ENCODE data around the gene CCSER2.
"Not testable (repeated sequence)": the region's sequence is repeated elsewhere in the genome, so short reads cannot be mapped to it uniquely, and the experiment has no call there.

Gene CCSER2

DNA sequence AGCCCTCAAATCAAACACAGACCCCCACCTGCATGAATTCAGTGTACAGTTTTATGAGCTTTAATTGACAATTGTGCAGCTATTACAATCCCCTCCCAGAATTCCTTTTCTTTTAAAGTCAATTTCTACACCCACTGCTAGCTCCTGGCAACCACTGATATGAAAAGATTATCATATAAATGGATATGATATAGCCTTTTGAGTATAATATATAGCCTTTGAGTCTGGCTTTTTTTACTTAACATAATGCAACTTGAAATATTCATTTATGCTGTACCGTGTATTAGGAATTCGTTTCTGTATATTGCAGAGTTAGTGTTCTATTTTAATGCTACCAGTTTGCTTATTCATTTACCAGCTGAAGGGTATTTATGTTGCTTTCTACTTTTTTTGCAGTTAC is 127.7 kb downstream of the CCSER2 start:
- no peak for DNase-seq

DNA sequence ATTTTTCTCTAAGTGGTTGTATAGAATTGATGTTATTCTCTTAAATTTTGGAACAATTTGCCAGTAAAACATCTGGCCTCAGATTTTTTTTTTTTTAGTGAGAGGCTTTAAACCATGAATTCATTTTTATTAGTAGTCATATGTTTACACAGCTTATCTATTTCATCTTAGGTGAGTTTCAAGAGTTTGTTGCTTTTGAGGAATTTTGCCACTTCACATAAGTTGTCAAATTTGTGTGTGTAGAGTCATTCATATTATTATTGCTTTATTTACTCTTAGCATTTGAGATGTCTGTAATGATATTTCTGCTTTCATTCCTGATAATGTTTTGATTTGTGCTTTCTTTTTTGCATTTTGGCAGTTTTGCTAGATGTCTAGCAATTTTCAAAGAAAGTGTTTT is 132.1 kb downstream of the CCSER2 start:
- DNase-seq: no peak

DNA sequence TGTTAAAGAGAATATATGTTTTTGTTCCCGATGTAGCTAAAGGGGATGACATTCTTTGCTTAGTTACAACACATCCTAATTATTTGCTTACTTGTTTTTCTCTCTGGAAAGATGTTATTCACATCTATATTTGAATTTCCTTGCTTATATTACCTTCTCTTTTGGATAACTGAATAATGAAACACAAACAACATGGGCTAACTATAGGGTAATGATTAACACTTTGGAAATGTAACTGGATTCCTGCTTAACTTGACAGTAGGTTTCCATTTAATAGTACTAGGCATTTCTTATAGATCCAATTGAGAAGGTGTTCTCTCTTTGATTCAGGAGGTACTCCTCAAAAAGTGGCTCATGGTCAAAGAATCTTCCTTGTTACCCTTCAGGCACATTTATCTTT is 141.1 kb downstream of the CCSER2 start:
- no peak for DNase-seq

DNA sequence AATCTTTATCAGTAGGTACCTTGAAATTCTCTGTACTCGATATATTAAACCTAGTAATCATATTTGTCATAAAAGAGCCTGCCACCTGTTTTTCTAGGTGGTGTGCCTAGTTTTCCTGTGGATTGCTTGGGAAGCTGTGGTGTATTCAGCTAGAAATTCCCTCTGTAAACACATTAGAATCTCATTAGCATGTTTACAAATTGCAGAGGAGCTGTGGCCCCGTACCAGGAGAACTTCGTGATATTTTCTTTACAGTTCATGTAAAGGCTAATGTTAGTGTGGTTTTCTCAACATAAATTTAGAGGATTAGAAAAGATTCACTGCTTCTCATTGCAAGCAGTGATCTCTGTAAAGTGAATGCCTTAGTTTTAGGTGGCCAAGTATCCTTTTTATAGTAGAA is 144.7 kb downstream of the CCSER2 start:
- DNase-seq: no peak

DNA sequence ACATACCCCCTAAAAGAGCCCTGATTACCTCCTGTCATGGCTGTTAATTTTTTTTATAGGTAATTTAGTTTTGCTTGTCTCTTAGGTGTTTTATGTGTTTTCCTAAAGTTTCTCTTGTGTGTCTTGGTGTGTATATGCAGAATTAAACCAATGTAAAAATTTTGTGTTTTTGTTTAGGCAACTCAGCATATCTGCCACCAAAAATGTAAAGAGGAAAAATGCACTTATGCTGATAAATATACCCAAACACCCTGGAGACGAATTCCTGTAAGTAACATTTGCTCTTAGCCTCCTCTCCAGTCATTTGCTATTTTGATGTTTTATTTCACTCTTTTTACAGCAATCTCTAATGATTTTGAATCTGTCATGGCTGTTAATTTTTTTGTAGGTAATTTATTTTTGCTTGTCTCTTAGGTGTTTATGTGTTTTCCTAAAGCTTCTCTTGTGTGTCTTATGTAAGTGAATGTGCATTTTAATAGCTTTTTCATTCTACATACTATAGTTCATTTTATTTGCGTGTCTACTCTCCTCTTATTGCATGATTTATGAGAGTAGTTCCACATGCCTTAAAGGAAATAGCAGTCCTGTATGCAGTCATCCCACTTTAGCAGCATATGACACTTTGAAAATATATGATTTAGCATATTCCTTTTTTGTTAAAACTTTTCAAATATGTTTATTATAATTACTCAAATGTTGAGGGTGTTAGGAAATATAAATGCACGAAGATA is 149.2 kb downstream of the CCSER2 start:
- DNase-seq: no peak

DNA sequence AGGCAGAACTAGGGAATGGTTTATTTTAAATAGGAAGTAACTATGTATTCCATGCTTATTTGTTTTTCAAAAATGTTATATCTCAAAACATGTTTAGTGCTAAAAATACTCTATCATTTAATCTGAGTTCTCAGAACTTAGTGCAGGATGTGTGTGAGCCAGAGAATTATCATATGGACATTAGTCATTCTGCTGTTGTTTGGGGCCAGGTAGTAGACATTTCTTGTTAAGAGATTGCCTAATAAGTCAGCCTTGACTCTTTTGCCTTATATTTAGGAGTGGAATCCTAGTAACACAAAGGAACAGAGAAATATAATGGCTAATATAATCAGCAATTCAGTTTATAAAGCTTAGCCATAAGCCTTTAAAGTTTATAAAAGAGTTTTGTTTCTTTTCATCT is 149.8 kb downstream of the CCSER2 start:
- DNase-seq: no peak

DNA sequence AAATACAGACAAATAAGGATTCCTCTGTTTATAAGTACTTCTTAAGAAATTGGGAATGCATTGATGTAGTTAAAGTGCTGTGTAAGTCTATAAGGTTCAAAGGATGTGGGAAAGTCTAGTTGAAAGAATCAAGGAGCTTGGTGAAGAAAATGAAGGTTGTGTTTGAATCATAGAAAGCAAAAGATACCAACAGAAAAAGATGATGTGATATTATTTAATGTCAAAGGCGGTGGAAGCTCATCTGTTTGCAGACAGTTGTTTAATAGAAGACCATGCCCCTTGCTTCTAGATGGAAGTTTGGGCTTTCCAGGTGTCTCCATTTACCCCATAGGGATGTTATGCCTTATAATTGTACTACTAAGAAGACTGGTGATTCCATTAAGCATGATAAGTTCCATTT is 150.3 kb downstream of the CCSER2 start:
- no peak for DNase-seq

DNA sequence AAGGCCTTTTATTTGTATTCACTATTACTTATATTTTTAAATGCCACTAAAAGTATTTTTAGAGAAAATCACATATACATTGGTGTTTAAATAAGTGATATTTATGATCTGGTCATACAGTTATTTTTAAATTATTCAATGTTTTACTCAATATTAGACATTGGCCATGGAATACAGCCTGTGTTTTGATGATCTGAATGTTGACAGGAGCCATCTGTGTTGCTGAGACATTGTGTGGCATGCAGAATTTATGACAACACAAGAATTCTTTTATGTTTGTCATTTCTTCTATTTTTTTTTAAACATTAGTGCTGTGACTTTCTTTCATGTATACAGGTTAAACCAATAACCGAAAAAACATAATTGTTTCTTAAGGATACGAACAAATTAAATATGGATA is 156.2 kb downstream of the CCSER2 start:
- DNase-seq: no peak

DNA sequence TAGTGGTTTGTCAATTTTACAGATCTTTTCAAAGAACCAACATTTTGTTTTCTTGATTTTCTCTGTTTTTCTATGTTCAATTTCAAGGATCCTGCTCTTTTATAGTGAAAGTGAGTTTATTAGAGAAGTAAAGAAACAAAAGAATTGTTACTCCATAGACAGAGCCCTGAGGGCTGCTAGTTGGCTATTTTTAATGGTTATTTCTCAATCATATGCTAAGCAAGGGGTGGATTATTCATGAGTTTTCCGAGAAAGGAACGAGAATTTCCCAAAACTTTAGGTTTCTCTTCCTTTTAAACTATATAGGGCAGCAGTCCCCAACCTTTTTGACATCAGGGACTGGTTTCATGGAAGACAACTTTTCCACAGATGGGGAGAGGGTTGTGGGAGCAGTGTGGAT is 165.0 kb downstream of the CCSER2 start:
- DNase-seq: no peak

DNA sequence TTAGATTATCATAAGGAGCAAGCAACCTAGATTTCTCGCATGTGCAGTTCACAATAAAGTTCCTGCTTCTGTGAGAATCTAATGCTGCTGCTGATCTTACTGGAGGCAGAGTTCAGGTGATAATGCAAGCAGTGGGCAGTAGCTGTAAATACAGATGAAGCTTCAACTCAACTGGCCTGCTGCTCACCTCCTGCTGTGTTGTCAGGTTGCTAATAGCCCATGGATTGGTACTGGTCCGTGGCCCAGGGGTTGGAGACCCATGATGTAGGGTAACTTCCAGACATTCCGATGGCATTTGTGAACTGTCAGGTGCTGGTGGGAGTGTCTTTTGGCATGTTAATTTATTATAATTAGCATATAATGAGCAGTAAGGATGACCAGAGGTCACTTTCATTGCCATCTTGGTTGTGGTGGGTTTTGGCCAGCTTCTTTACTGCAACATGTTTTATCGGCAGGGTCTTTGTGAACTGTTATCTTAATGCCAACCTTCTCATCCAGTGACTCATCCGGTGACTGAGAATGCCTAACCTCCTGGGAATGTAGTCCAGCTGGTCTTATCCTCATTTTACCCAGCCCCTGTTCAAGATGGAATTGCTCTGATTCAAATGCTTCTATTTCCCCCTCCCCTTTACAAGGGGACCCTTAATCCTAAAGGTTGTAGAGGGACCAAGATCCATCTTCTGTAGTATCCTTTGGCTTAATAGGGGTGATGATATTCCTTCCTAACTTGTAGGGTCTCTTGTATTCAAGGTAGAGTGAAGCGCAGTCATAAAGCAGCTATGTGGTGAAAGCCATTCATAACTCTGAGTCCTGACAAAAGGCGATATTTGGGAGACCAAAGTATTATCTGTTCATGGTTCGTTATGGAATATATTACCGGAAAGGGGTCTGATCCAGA is 165.8 kb downstream of the CCSER2 start:
- DNase-seq: no peak

DNA sequence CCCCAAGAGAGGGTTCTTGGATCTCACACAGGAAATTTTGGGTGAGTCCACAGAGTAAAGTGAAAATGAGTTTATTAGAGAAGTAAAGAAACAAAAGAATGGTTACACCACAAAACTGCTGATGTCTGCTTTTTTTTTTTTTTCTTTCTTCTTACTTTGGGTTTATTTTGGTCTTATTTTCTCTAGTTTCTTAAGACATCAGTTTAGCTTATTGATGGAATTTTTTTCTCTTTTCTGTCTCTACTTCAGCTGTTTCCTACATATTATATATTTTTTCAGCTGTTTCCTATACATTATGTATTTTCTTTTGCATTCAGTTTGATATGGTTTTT is 166.4 kb downstream of the CCSER2 start:
- no peak for DNase-seq

DNA sequence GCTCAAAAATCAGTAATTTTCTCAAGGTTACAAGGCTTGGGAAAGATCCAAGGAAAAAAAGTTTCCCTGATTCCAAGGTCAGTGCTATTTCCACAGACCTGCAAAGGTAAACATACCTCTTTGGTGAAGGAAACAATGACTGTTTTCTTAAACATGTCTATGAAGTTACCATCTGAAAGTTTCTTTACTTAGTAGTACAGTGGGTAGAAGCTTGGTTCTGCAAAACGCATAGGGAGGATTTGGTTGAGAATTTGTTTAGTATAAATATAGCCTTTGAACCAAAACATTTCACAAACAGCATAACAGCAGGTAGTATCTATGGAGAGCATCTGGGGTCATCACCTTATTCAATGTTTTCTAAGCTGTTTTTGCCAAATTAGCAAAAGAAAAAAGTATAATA is 169.6 kb downstream of the CCSER2 start:
- DNase-seq: no peak

DNA sequence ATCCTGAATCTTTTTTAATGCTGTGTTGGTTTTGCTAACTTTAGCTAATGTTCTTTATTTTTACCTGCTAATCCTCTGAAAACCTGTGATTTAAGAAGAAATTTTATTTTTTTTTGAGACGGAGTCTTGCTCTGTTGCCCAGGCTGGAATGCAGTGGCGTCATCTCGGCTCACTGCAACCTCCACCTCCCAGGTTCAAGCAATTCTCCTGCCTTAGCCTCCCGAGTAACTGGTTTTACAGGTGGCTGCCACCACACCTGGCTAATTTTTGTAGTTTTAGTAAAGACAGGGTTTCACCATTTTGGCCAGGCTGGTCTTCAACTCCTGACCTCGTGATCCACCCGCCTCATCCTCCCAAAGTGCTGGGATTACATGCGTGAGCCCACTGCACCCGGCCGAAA is 170.7 kb downstream of the CCSER2 start:
- DNase-seq: not testable (repeated sequence)

DNA sequence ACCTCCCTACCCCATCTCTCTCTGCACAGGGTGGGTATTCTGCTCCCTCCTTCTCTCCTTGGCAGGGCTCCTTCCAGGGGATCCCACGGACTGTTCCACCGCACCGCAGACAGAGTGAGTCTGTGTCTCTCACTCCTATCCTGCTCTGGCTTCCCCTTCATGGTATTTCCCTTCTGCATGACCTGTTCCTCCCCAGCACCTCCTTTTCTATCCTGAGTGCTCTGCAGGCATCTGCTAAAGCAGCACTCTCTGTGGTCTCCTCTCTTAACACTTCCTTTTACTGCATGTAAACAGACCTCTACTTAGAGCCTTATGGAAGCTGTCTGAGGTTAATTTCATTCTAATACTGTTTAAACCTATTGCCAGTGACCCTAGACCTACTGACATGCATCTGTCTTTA is 171.5 kb downstream of the CCSER2 start:
- no peak for DNase-seq

DNA sequence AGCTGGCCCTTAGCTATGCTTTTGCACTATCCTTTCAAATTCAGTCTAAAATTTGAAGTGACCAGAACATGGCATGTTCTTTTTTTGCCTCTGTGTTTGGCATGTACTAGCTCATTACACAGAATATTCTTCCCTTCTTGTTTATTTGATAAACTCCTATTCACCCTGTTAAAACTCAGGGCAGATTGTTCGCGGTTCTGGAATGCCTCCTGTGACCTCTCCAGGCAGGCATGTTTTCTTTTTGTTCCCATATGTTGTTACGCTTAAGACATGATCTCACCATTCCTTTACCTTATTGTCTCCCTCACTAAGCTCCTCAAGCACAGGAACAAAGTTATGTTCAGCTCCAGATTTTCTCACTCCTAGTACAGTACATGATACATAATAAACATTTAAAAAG is 181.7 kb downstream of the CCSER2 start:
- no peak for DNase-seq

DNA sequence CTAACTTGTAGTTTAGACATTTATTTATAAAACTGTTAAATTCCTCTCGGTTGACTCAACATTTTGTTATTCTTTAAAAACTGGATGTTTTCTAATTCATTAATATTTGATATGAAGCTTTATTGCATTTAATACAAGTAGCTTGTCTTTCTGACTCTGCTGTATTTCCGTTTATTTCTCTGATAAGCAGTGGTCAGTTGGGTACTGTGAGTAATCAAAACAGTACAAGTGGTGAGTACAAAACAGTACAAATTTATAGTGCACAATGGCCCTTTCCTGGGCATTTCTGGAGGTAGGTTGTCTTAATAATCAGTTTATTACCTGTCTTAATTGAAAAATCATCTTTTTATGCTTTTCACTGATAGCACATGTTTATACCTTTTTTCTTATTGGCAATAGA is 182.7 kb downstream of the CCSER2 start:
- DNase-seq: no peak

DNA sequence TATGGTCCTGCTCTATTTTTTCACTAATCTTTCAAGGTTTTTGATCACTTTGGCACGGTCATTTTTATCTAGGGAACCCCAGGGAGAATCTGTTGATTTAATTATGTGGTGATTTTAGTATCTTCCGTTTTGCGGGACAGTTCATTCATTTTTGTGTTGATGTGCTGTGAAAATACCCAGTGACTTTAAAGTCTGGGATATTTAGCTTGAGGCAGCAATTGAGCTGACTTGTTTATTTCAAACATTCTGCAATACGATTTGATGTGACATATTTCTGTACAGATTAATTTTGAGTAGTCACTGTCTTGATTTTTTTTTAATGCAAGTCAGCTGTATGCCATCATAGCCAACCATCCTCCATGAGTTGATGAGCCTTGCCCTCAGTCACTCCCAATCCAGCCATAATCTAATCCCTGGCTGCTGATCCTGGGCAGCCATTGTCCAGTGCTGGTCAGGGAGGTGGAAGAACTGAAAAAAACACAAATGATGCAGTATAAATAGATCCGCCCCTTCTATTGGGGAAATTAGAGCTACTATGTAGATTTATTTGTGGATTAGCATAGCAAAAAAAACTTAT is 183.4 kb downstream of the CCSER2 start:
- DNase-seq: no peak

DNA sequence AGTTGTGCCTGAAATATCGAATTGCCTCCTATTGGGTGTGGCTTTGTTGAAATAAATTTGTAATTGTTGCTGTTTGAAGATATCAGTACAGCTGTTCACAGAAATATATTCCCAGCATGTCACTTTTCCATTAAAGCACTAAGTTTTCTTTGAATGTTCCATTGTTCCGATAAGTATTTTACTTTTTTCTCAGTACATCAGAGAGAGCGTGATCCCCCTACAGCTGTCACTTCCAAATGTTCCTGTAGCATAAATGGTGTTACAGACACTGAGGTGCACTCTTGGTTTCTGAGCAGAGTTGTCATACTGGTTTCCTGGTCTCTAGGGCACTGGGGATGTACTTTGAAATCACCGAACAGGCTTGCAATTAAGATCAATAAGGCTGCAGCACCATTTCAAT is 189.2 kb downstream of the CCSER2 start:
- DNase-seq: no peak

DNA sequence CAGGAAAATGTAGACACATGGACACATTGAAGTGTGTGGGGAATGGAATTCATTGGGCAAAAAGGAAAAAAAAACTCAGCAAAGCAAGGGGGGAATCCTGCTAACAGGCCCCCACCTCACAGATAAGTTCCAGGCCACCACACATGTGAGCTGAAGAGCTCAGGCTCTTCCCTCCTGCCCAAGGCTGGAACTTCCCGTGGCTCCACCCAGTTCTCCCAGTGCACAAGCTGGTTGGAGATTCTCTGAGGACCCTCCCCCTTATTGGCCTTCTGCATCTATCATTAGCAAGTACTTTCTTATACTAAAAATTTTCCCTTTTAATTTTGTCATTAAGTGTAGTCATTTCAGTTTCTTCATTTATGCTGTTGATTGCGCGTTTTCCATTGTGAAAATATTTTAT is 190.8 kb downstream of the CCSER2 start:
- no peak for DNase-seq

DNA sequence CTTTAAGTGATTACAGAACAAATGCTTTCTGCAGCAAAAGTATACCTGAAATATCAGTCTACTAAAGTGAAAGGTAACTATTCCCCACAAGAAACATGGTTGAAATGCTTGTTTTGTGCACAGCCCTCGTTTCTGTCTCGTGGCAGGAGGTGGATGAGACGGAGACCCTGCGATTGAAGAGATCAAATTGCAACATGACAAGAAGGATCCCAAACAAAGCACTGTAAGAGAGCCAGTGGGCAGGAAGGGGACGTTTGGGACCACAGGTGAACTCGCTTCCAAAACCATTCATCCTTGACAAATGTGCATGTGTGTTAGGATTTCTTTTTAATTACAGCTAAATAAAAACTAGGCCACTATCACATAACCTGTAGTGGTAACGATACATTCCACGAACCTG is 192.6 kb downstream of the CCSER2 start:
- no peak for DNase-seq

DNA sequence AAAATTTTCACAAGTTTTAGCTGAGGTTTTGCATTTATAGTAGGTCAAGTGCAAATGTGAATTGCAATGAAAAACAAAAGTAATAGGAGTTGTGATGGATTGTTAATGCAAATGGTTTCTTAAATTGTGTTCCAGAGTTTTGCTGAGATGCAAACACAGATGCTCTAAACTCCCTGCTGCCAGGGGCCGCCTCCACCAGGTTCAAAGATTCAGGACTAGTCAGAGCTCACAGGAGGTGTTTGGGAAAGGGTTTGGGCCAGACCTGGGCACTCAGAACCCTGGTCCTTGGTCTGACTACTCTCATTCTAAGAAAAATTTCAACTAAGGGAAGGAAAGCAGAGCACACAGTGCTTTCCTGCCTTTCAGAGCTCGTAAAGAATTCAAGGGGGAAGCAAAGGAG is 193.1 kb downstream of the CCSER2 start:
- no peak for DNase-seq

DNA sequence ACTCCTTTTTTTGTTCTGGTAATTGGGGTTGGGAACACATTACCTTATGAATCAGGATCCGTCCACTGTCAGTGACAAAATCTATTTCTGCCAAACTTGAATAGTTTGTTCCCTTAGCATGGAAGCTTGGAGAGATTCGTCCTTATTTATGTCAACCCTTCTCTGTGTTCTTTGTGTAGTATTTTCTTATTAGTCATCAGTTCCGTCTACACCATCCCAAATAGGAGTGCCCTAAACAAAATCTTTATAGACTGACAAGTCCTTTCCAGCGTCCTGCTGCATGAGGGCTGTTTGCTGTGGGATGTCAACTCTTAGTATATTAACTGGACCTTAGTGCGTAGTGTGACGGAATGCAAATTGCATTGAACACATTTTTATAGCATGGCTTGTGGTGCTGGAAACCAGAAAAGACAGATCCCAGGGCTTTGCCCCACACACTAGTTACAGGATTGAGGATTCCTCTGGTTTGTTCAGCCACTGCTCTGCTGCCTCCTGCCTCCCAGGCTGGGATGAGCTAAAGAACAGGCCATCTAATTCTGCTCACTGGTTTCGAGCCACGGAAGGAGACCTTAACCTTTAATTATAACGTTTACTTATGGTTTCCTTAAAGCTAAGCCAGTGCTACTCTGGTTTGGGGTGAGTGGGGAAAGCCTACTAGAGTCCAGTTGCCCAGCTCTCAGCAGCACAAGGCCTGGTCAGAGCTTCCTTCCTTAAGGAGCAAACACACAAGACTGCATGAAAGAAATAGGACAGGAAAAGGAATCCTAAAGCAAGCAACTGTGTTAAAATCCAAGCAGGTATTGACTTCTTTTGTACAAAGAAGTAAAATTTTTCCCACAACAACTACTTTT is 194.4 kb downstream of the CCSER2 start:
- DNase-seq: no peak

DNA sequence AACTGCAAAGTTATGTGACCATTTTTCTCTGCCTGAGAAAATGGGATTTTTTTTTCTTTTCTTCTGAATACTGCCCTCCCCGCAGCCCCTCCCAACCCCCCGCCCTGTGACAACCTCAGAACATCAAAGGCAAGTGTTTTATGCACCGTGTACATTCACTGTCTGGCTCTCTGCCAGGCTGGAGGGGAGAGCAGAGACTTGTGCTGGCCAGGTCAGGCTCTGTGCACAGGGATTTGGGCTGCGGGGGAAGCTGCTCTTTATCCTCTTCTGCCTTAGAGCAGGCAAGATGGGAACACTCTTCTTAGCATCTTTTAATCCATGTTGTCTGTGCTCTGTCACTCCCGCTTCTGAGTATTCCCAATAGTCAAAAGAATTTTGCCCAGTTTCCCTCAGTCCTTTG is 195.1 kb downstream of the CCSER2 start:
- no peak for DNase-seq
